Measurements from ENCODE around the gene RGL3.
"Not testable (repeated sequence)": the region's sequence is repeated elsewhere in the genome, so short reads cannot be mapped to it uniquely, and the experiment has no call there.

RGL3 gene

GRCh38 chr19:11420429-11421370 lies 1.6 kb upstream of the RGL3 start:
- no peak for DNase-seq

GRCh38 chr19:11418094-11418548 lies 993 bp downstream of the RGL3 start:
- no peak for DNase-seq

- no peak for DNase-seq
These were observed 2.6 kb downstream of the RGL3 start for GRCh38 chr19:11416346-11417052.

- DNase-seq, result no peak
These were observed 4.6 kb downstream of the RGL3 start for GRCh38 chr19:11414544-11414943.

- no peak for DNase-seq
These were observed 8.4 kb downstream of the RGL3 start for GRCh38 chr19:11410682-11411081.

GRCh38 chr19:11408591-11408990 lies 10.5 kb downstream of the RGL3 start:
- no peak for DNase-seq

- DNase-seq, result not testable (repeated sequence)
These were observed 12.3 kb downstream of the RGL3 start for GRCh38 chr19:11406703-11407236.

- no peak for DNase-seq
These were observed 13.1 kb downstream of the RGL3 start for GRCh38 chr19:11405846-11406643.

GRCh38 chr19:11404588-11405222 lies 14.4 kb downstream of the RGL3 start:
- no peak for DNase-seq

GRCh38 chr19:11401808-11402543 lies 17.1 kb downstream of the RGL3 start:
- no peak for DNase-seq

- DNase-seq, result no peak
These were observed 18.3 kb downstream of the RGL3 start for GRCh38 chr19:11400798-11401197.

GRCh38 chr19:11399667-11400066 lies 19.4 kb downstream of the RGL3 start:
- DNase-seq, result no peak

GRCh38 chr19:11397089-11397610 lies 22.0 kb downstream of the RGL3 start:
- no peak for DNase-seq

- DNase-seq, result no peak
These were observed 28.0 kb downstream of the RGL3 start for GRCh38 chr19:11390933-11391680.

- DNase-seq, result no peak
These were observed 28.8 kb downstream of the RGL3 start for GRCh38 chr19:11390359-11390758.

- DNase-seq, result no peak
These were observed 31.7 kb downstream of the RGL3 start for GRCh38 chr19:11387162-11388034.

- DNase-seq, result no peak
These were observed 34.4 kb downstream of the RGL3 start for GRCh38 chr19:11384778-11385129.

- no peak for DNase-seq
These were observed 35.4 kb downstream of the RGL3 start for GRCh38 chr19:11383706-11384048.

- peak in 2 of 5 donors; percentile 25 to 57 for DNase-seq
These were observed 36.0 kb downstream of the RGL3 start for GRCh38 chr19:11382898-11383705.
